ENCODE results near the gene FCAMR.

Gene FCAMR

GRCh38 chr1:206982216-206982615 is 12.0 kb upstream of the FCAMR start:
- POLR2A ChIA-PET: no interaction called here

More at GRCh38 chr1:206982216-206982615, 12.0 kb upstream of the FCAMR start:
- no peaks in the 10 kb centered on the region for H3K36me3 ChIP-seq (ENCODE audit: control insufficient read depth in 2 of 2, insufficient read depth in 1 of 2, low read length in 2 of 2)
- no peaks in the 10 kb centered on the region for H3K4me1 ChIP-seq (ENCODE audit: control insufficient read depth, insufficient read depth, low read length)
- H3K4me3 ChIP-seq (ENCODE audit: low read depth, low read length): no peak overlapping the region
- no peaks in the 10 kb centered on the region for H3K9me3 ChIP-seq (ENCODE audit: control insufficient read depth, insufficient read depth, low read depth, low read length)
- TF ChIP-seq ZNF121 (tag by site-specific recombination; IDR thresholded peaks at IDR 0.05) (no peak), ZNF654 (tag by site-specific recombination; IDR thresholded peaks at IDR 0.05; ENCODE audit: low read depth) (peak; percentile 89), ZSCAN30 (tag by site-specific recombination; IDR thresholded peaks at IDR 0.05) (no peak), SALL2 (tag by site-specific recombination; IDR thresholded peaks at IDR 0.05; ENCODE audit: borderline replicate concordance) (no peak), CTCF (tag by site-specific recombination; IDR thresholded peaks at IDR 0.05) (peak; percentile 63), TRIM28 (IDR thresholded peaks at IDR 0.05; ENCODE audit: borderline replicate concordance, low read length) (no peak), YY1 (tag by site-specific recombination; IDR thresholded peaks at IDR 0.05) (no peak), SP3 (tag by site-specific recombination; IDR thresholded peaks at IDR 0.05) (no peak), ELK4 (IDR thresholded peaks at IDR 0.05; ENCODE audit: borderline replicate concordance, low read depth, low read length) (no peak), ZNF449 (tag by site-specific recombination; IDR thresholded peaks at IDR 0.05) (no peak), TSHZ1 (tag by site-specific recombination; IDR thresholded peaks at IDR 0.05; ENCODE audit: borderline replicate concordance) (no peak)
- CTCF ChIA-PET: interaction anchor here (0.5 to 4.9 kb wide), 48 partner anchors 9 to 846 kb away, joined by 3 to 70 read pairs (median 5); partner anchors contain the start of genes DYRK3 and FCAMR
- H3K27ac ChIP-seq (ENCODE audit: extremely low read depth, low read depth, low read length): no peak overlapping the region

All from HEK293 (cell line).